HCT116 (cell line): ENCODE results near the gene CBS. TPM values are rescaled to one million over a fixed set of nuclear protein-coding genes. Genes with fewer than 3 reads are reported as not detected.
"Not testable (repeated sequence)": the region's sequence is repeated elsewhere in the genome, so short reads cannot be mapped to it uniquely, and the experiment has no call there.

Source experiments
- ATAC-seq: fragments of 200-7000 bp; cut with Tn5 transposase; 2 replicates; pipeline ENCODE4 v1.9.1; 2020; ENCODE audit warnings: mild to moderate bottlenecking, moderate library complexity
- BruUV-seq: library from RNA; stranded (reverse); fragments of 400-500 nt; replicated peaks from 2 replicates; lab custom pipeline; 2021; lab: Mats Ljungman, UMichigan
- CTCF ChIA-PET: fragments of 300-600 bp; sonication (Branson Sonifier 250); formaldehyde crosslinking; loops from one replicate; lab custom pipeline; 2021; ENCODE audit warnings: antibody characterized with exemption; lab: Charles Lee
- POLR2A ChIA-PET: fragments of 300-600, 350-600 bp; sonication (Branson Sonifier 250); formaldehyde crosslinking; loops from one replicate; lab custom pipeline; 2021; ENCODE audit warnings: antibody characterized with exemption; lab: Charles Lee
- RAD21 ChIA-PET, 2 experiments: fragments of 300-600 bp; sonication (Branson Sonifier 250); formaldehyde crosslinking; loops; one replicate each; lab custom pipeline; 2023; ENCODE audit warnings: low total read pairs in 2 of 2; ENCODE audit not compliant: uncharacterized antibody in 2 of 2, unreplicated experiment in 2 of 2, low non-redundant PET in 1 of 2; lab: Charles Lee
- DNase-seq: peaks from one replicate; pipeline ENCODE4 v3.0.0-alpha.2; 2010; ENCODE audit warnings: low read depth, low spot score
- H2AFZ ChIP-seq: fragments of 200-600 bp; shearing (Covaris generic), sonication (generic); 2 replicates; pipeline ENCODE4 v1.6.1; 2017; ENCODE audit warnings: low read depth, mixed run types, mixed read lengths, antibody characterized with exemption, low read length; ENCODE audit not compliant: poor library complexity, severe bottlenecking
- H3K27ac ChIP-seq: 2 replicates; pipeline ENCODE4 v1.5.1; 2012; ENCODE audit warnings: low read depth, low read length
- H3K27me3 ChIP-seq: fragments of 200-600 bp; sonication (generic); 2 replicates; pipeline ENCODE4 v1.6.1; 2016; ENCODE audit warnings: mixed run types, low read length, mixed read lengths; ENCODE audit not compliant: insufficient read depth
- H3K36me3 ChIP-seq, 2 experiments: fragments of 200-500 bp in 1 of 2; fragments of 200-600 bp in 1 of 2; sonication (Bioruptor generic) in 1 of 2; sonication (generic) in 1 of 2; 2 replicates each; pipeline versions ENCODE4 v1.5.1 to v1.6.1; 2014 to 2016; ENCODE audit warnings: low read length in 2 of 2, inconsistent platforms in 1 of 2, mixed read lengths in 1 of 2, mixed run types in 1 of 2; ENCODE audit not compliant: insufficient read depth in 2 of 2, control insufficient read depth in 1 of 2
- H3K4me1 ChIP-seq, 2 experiments: fragments of 200-600 bp in 1 of 2; sonication (generic) in 1 of 2; 2 replicates each; pipeline versions ENCODE4 v1.5.1 to v1.6.1; 2012 to 2017; ENCODE audit warnings: low read length in 2 of 2, inconsistent platforms in 1 of 2, mild to moderate bottlenecking in 1 of 2, mixed read lengths in 1 of 2, mixed run types in 1 of 2, moderate library complexity in 1 of 2; ENCODE audit not compliant: insufficient read depth in 2 of 2, control insufficient read depth in 1 of 2
- H3K4me2 ChIP-seq: fragments of 200-600 bp; sonication (generic); 2 replicates; pipeline ENCODE4 v1.6.1; 2017; ENCODE audit warnings: mixed run types, low read length, mixed read lengths
- H3K4me3 ChIP-seq, 2 experiments: fragments of 200-600 bp in 1 of 2; sonication (generic) in 1 of 2; replicated peaks in 1 of 2; 2 replicates each; pipeline ENCODE4 v1.5.1; 2011 to 2016; ENCODE audit warnings: low read length in 2 of 2, control low read depth in 1 of 2, low read depth in 1 of 2, mild to moderate bottlenecking in 1 of 2, mixed read lengths in 1 of 2, mixed run types in 1 of 2
- H3K79me2 ChIP-seq: fragments of 200-600 bp; sonication (generic); 2 replicates; pipeline ENCODE4 v1.6.1; 2017; ENCODE audit warnings: mild to moderate bottlenecking, mixed run types, low read length, moderate library complexity, mixed read lengths; ENCODE audit not compliant: insufficient read depth
- H3K9ac ChIP-seq: fragments of 200-600 bp; sonication (generic); 2 replicates; pipeline ENCODE4 v1.6.1; 2016; ENCODE audit warnings: low read length, mixed read lengths
- H3K9me2 ChIP-seq: fragments of 200-600 bp; sonication (generic), shearing (Covaris generic); 2 replicates; pipeline ENCODE4 v1.6.1; 2017; ENCODE audit warnings: mixed run types, mild to moderate bottlenecking, moderate library complexity; ENCODE audit not compliant: insufficient read depth
- H3K9me3 ChIP-seq, 2 experiments: fragments of 200-500 bp in 1 of 2; fragments of 200-600 bp in 1 of 2; sonication (Bioruptor generic) in 1 of 2; sonication (generic) in 1 of 2; 2 replicates each; pipeline ENCODE4 v1.6.1; 2014 to 2017; ENCODE audit warnings: low read length in 2 of 2, mixed read lengths in 2 of 2, inconsistent platforms in 1 of 2, low read depth in 1 of 2, mild to moderate bottlenecking in 1 of 2, mixed run types in 1 of 2, moderate library complexity in 1 of 2; ENCODE audit not compliant: control insufficient read depth in 1 of 2, insufficient read depth in 1 of 2
- H4K20me1 ChIP-seq: fragments of 200-600 bp; sonication (generic), shearing (Covaris generic); 2 replicates; pipeline ENCODE4 v1.6.1; 2017; ENCODE audit warnings: mixed run types, mild to moderate bottlenecking, moderate library complexity; ENCODE audit not compliant: insufficient read depth
- intact Hi-C: fragments of 100-400 bp; cut with micrococcal nuclease; formaldehyde crosslinking; loops from 2 replicates; pipeline ENCODE4 v1.10.0; 2022
- total RNA-seq: library from RNA; stranded (reverse); gene quantifications from one replicate; pipeline ENCODE4 v1.2.1, GENCODE V29; 2021; ENCODE audit not compliant: unreplicated experiment

CBS gene
- total RNA-seq, 1 experiment from 2014 or later: 1.4 TPM

- BruUV-seq, H3K9ac ChIP-seq, H3K27ac ChIP-seq, DNase-seq, H3K4me1 ChIP-seq, H3K9me2 ChIP-seq, POLR2A ChIA-PET, H3K4me3 ChIP-seq, H4K20me1 ChIP-seq, ATAC-seq, H2AFZ ChIP-seq, H3K36me3 ChIP-seq, H3K4me2 ChIP-seq, CTCF ChIA-PET, H3K79me2 ChIP-seq, intact Hi-C loops, RAD21 ChIA-PET, H3K9me3 ChIP-seq, H3K27me3 ChIP-seq: not testable (repeated sequence)
Measured at GRCh38 chr21:43076023-43076637, 495 bp upstream of the CBS start.

GRCh38 chr21:43074401-43075169, 1.1 kb downstream of the CBS start:
- H3K27me3 ChIP-seq, H3K4me1 ChIP-seq, H3K36me3 ChIP-seq, H3K9ac ChIP-seq, H4K20me1 ChIP-seq, H3K27ac ChIP-seq, H2AFZ ChIP-seq, DNase-seq, intact Hi-C loops, ATAC-seq, H3K4me3 ChIP-seq, POLR2A ChIA-PET, H3K4me2 ChIP-seq, H3K9me2 ChIP-seq, H3K79me2 ChIP-seq, RAD21 ChIA-PET, BruUV-seq, CTCF ChIA-PET, H3K9me3 ChIP-seq: not testable (repeated sequence)

- H3K4me1 ChIP-seq, POLR2A ChIA-PET, BruUV-seq, ATAC-seq, H2AFZ ChIP-seq, CTCF ChIA-PET, RAD21 ChIA-PET, H3K9me2 ChIP-seq, H3K9ac ChIP-seq, DNase-seq, H3K27me3 ChIP-seq, H3K36me3 ChIP-seq, H3K9me3 ChIP-seq, H3K27ac ChIP-seq, intact Hi-C loops, H3K79me2 ChIP-seq, H3K4me3 ChIP-seq, H3K4me2 ChIP-seq, H4K20me1 ChIP-seq: not testable (repeated sequence)
Measured at GRCh38 chr21:43072742-43073141, 2.9 kb downstream of the CBS start.

- BruUV-seq: not testable (repeated sequence)
Measured at GRCh38 chr21:43069682-43070081, 6.0 kb downstream of the CBS start.

More at GRCh38 chr21:43069682-43070081, 6.0 kb downstream of the CBS start:
- H3K27ac ChIP-seq, H2AFZ ChIP-seq, DNase-seq, H3K36me3 ChIP-seq, ATAC-seq, H3K79me2 ChIP-seq, H3K9ac ChIP-seq, H3K9me3 ChIP-seq, CTCF ChIA-PET, intact Hi-C loops, POLR2A ChIA-PET, H3K27me3 ChIP-seq, RAD21 ChIA-PET, H3K4me1 ChIP-seq, H3K9me2 ChIP-seq, H4K20me1 ChIP-seq, H3K4me2 ChIP-seq, H3K4me3 ChIP-seq: not testable (repeated sequence)
